Thyroid gland (tissue), 4 donors: Measurements from ENCODE around the gene HECTD4. TPM values are rescaled to one million over a fixed set of nuclear protein-coding genes. Genes with fewer than 3 reads are reported as not detected.
"Not testable (repeated sequence)": the region's sequence is repeated elsewhere in the genome, so short reads cannot be mapped to it uniquely, and the experiment has no call there.

Experiments used
- DNase-seq, 2 donors: peaks; one replicate each; pipeline ENCODE4 v3.0.0-alpha.2; 2019
- H3K27ac ChIP-seq, 3 donors: fragments of 200-600 bp; sonication (generic); 1 replicate in 2 of 3; 2 replicates in 1 of 3; pipeline ENCODE4 v1.5.1; 2016 to 2019; ENCODE audit warnings: mild to moderate bottlenecking in 1 of 3, moderate library complexity in 1 of 3
- H3K27me3 ChIP-seq: fragments of 200-600 bp; sonication (generic); one replicate; pipeline ENCODE4 v1.5.1; 2019
- H3K36me3 ChIP-seq, 2 donors: fragments of 200-600 bp; sonication (generic); one replicate each; pipeline ENCODE4 v1.5.1; 2016 to 2019
- H3K4me1 ChIP-seq, 2 donors: fragments of 200-600 bp; sonication (generic); one replicate each; pipeline ENCODE4 v1.5.1; 2017 to 2019
- H3K4me3 ChIP-seq, 3 donors: fragments of 200-600 bp; sonication (generic); replicated peaks in 1 of 3; 1 replicate in 2 of 3; 2 replicates in 1 of 3; pipeline ENCODE4 v1.5.1; 2016; ENCODE audit warnings: mild to moderate bottlenecking in 1 of 3
- H3K9me3 ChIP-seq: fragments of 200-600 bp; sonication (generic); one replicate; pipeline ENCODE4 v1.5.1; 2017
- CTCF ChIP-seq, 6 experiments: fragments of 200-600 bp in 3 of 6; fragments of 450-650 bp in 3 of 6; sonication (generic) in 3 of 6; IDR thresholded peaks; one replicate each; pipeline ENCODE4 v1.5.1; 2016 to 2019; ENCODE audit warnings: antibody characterized with exemption in 6 of 6, mild to moderate bottlenecking in 2 of 6, inconsistent platforms in 1 of 6, moderate library complexity in 1 of 6
- POLR2A ChIP-seq, 2 donors: fragments of 450-650 bp; IDR thresholded peaks; one replicate each; pipeline ENCODE4 v1.6.1; 2017; ENCODE audit warnings: antibody characterized with exemption in 2 of 2, mild to moderate bottlenecking in 2 of 2, moderate library complexity in 1 of 2
- WGBS, 2 donors: methylation state at CpG; one replicate each; pipeline ENCODE4 v1.1.5; 2017; 5-methylcytosine and 5-hydroxymethylcytosine counted together
- intact Hi-C: fragments of 100-400 bp; cut with DNase I; formaldehyde crosslinking; loops from one replicate; pipeline ENCODE4 v1.15.1; 2023
- total RNA-seq, 4 donors: library from RNA; depleted of rRNA; stranded (reverse); fragments of >200 nt; gene quantifications; one replicate each; pipeline ENCODE4 v1.2.3, GENCODE V29; 2016

Gene HECTD4
- total RNA-seq, 4 donors from 2014 or later = 68.5 to 115 (median 79.6) TPM

- TF ChIP-seq CTCF (IDR thresholded peaks at IDR 0.05) (no peak), POLR2A (IDR thresholded peaks at IDR 0.05) (peak in 1 of 2 donors; percentile 87)
- H3K27me3 ChIP-seq = no peaks in the 10 kb centered on the region
- peak within 1 kb of the TSS; percentile 55 to 84 (median 69) for H3K4me3 ChIP-seq
- H3K4me1 ChIP-seq = peaks cover 0 to 14% of the 10 kb centered on the region in 2 donors
- peak within 1 kb of the TSS; percentile 78 to 99 (median 90) for H3K27ac ChIP-seq
- intact Hi-C loops = no loop called here
- no peaks in the 10 kb centered on the region for H3K9me3 ChIP-seq
- H3K36me3 ChIP-seq = peaks cover 32 to 37% of the 10 kb centered on the region in 2 donors
- WGBS, 2 donors = 9 to 13% methylated on average over 37 to 46 of the region's 46 CpGs
- DNase-seq = peak; percentile 81 to 84
Measured at GRCh38 chr12:112409064-112409905, 27.1 kb upstream of the HECTD4 start, which contains the start of gene RPL6. Gene RPL6, minus strand, starts transcription at chr12:112409605. Its CDS starts 949 bp downstream, at chr12:112408656.

GRCh38 chr12:112408621-112409020 lies 26.4 kb upstream of the HECTD4 start:
- WGBS, 2 donors = 22% methylated on average over 5 of the region's 5 CpGs
- Histone ChIP-seq H3K4me3 (peak overlapping the region; percentile 55 to 84 (median 69)), H3K27me3 (no peaks in the 10 kb centered on the region), H3K9me3 (no peaks in the 10 kb centered on the region), H3K4me1 (peaks cover 0 to 14% of the 10 kb centered on the region in 2 donors), H3K36me3 (peaks cover 33 to 37% of the 10 kb centered on the region in 2 donors), H3K27ac (peak overlapping the region; percentile 78 to 99 (median 90))
- intact Hi-C loops = no loop called here
- TF ChIP-seq CTCF (IDR thresholded peaks at IDR 0.05) (no peak), POLR2A (IDR thresholded peaks at IDR 0.05) (no peak)
- no peak for DNase-seq

GRCh38 chr12:112407683-112408082 lies 25.5 kb upstream of the HECTD4 start:
- peaks cover 33 to 37% of the 10 kb centered on the region in 2 donors for H3K36me3 ChIP-seq
- H3K9me3 ChIP-seq, H3K27ac ChIP-seq, DNase-seq, intact Hi-C loops, H3K4me3 ChIP-seq, H3K27me3 ChIP-seq: not testable (repeated sequence)
- WGBS, 2 donors = 88% methylated on average over 6 of the region's 6 CpGs
- H3K4me1 ChIP-seq = peaks cover 0 to 14% of the 10 kb centered on the region in 2 donors

GRCh38 chr12:112406519-112407488 lies 24.6 kb upstream of the HECTD4 start:
- no peak for DNase-seq
- no peaks in the 10 kb centered on the region for H3K27me3 ChIP-seq
- H3K9me3 ChIP-seq = no peaks in the 10 kb centered on the region
- 85 to 90% methylated on average over 11 of the region's 11 CpGs for WGBS, 2 donors
- H3K4me3 ChIP-seq = no peak overlapping the region
- intact Hi-C loops = no loop called here
- peaks cover 0 to 14% of the 10 kb centered on the region in 2 donors for H3K4me1 ChIP-seq
- H3K36me3 ChIP-seq = peaks cover 33 to 37% of the 10 kb centered on the region in 2 donors
- no peak overlapping the region for H3K27ac ChIP-seq
- TF ChIP-seq POLR2A (IDR thresholded peaks at IDR 0.05) (no peak), CTCF (IDR thresholded peaks at IDR 0.05) (no peak)

- no peaks in the 10 kb centered on the region for H3K4me1 ChIP-seq
- no peak overlapping the region for H3K27ac ChIP-seq
- WGBS, 2 donors = 73 to 81% methylated on average over 5 of the region's 5 CpGs
- no peak for DNase-seq
- intact Hi-C loops = no loop called here
- no peaks in the 10 kb centered on the region for H3K9me3 ChIP-seq
- H3K36me3 ChIP-seq = peaks cover 20 to 26% of the 10 kb centered on the region in 2 donors
- TF ChIP-seq POLR2A (IDR thresholded peaks at IDR 0.05) (no peak), CTCF (IDR thresholded peaks at IDR 0.05) (no peak)
- no peak overlapping the region for H3K4me3 ChIP-seq
- no peaks in the 10 kb centered on the region for H3K27me3 ChIP-seq
Measured at GRCh38 chr12:112401903-112402498, 19.8 kb upstream of the HECTD4 start.
